ENCODE data around the gene ARL9.

DNA sequence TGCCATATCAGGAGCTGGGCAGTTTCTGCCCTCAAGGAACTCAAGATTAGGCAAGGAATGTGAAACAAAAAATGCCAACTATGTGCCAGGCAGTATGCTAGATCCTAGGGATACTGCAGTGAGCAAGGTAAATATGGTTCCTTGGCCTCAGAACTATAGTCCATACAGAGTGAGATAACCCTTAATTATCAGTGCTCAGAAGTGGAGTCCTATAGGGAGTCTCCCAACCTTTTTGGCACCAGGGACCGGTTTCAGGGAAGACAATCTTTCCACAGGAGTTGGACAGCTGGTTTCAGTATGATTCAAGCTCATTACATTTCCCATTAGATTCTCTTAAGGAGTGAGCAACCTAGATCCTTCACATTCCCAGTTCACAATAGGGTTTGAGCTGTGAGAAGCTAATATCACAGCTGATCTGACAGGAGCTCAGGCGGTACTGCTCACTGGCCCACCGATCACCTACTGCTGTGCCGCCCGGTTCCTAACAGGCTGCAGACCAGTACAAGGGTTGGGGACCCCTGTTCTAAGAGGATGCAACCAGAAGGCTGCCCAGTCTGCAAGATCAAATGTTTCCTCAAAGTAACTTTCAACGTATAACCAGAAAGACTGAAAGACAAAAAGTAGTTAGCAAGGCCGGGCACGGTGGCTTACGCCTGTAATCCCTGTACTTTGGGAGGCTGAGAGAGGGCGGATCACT is 39.8 kb upstream of the ARL9 start:
- TF ChIP-seq, protein P1, sequence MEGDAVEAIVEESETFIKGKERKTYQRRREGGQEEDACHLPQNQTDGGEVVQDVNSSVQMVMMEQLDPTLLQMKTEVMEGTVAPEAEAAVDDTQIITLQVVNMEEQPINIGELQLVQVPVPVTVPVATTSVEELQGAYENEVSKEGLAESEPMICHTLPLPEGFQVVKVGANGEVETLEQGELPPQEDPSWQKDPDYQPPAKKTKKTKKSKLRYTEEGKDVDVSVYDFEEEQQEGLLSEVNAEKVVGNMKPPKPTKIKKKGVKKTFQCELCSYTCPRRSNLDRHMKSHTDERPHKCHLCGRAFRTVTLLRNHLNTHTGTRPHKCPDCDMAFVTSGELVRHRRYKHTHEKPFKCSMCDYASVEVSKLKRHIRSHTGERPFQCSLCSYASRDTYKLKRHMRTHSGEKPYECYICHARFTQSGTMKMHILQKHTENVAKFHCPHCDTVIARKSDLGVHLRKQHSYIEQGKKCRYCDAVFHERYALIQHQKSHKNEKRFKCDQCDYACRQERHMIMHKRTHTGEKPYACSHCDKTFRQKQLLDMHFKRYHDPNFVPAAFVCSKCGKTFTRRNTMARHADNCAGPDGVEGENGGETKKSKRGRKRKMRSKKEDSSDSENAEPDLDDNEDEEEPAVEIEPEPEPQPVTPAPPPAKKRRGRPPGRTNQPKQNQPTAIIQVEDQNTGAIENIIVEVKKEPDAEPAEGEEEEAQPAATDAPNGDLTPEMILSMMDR (IDR thresholded peaks at IDR 0.05), result no peak
- no peak for TF ChIP-seq POLR2A (IDR thresholded peaks at IDR 0.05)

Data from body of pancreas (tissue), 4 donors.